Endothelial cell of umbilical vein (primary cell): ENCODE data around the gene SPINK9. TPM values are rescaled to one million over a fixed set of nuclear protein-coding genes. Genes with fewer than 3 reads are reported as not detected.

Source experiments
- BruUV-seq: library from RNA; stranded (reverse); fragments of 400-500 nt; replicated peaks from 2 replicates; lab custom pipeline; 2021; lab: Mats Ljungman, UMichigan
- CTCF ChIA-PET: fragments of 300-600, 350-600 bp; sonication (Branson Sonifier 250); formaldehyde crosslinking; loops from one replicate; lab custom pipeline; 2021; ENCODE audit warnings: antibody characterized with exemption, inconsistent platforms; lab: Charles Lee
- POLR2A ChIA-PET: fragments of 300-600, 350-600 bp; sonication (Branson Sonifier 250); formaldehyde crosslinking; loops from one replicate; lab custom pipeline; 2021; ENCODE audit warnings: antibody characterized with exemption, inconsistent platforms; lab: Charles Lee
- DNase-seq: peaks from one replicate; pipeline ENCODE4 v3.0.0-alpha.2; 2011; ENCODE audit warnings: low read depth, low spot score
- FAIRE-seq: peaks from 2 replicates; lab custom pipeline; 2011; peaks lifted over from hg19 to GRCh38; lab: Jason Lieb, UNC
- H2AFZ ChIP-seq: 2 replicates; pipeline ENCODE4 v1.6.0; 2012; ENCODE audit warnings: low read depth, low read length, control low read depth, inconsistent platforms
- H3K27ac ChIP-seq: 2 replicates; pipeline ENCODE4 v1.5.1; 2011; ENCODE audit warnings: low read depth, mild to moderate bottlenecking, control low read depth, low read length, moderate library complexity; ENCODE audit not compliant: insufficient read depth
- H3K27me3 ChIP-seq, 2 experiments: 2 replicates each; pipeline versions ENCODE4 v1.6.0 to v1.6.1; 2011; ENCODE audit warnings: low read length in 2 of 2, mixed read lengths in 1 of 2; ENCODE audit not compliant: control insufficient read depth in 2 of 2, insufficient read depth in 2 of 2
- H3K36me3 ChIP-seq, 2 experiments: 2 replicates in 1 of 2; 3 replicates in 1 of 2; pipeline ENCODE4 v1.5.1; 2011; ENCODE audit warnings: low read length in 2 of 2, mild to moderate bottlenecking in 1 of 2, moderate library complexity in 1 of 2; ENCODE audit not compliant: control insufficient read depth in 2 of 2, insufficient read depth in 2 of 2; ENCODE audit errors: extremely low read depth in 1 of 2
- H3K4me1 ChIP-seq: 3 replicates; pipeline ENCODE4 v1.5.1; 2011; ENCODE audit warnings: mild to moderate bottlenecking, low read length; ENCODE audit not compliant: control insufficient read depth, insufficient read depth; ENCODE audit errors: extremely low read depth
- H3K4me2 ChIP-seq: 2 replicates; pipeline ENCODE4 v1.6.1; 2011; ENCODE audit warnings: low read length, control low read depth, mixed read lengths; ENCODE audit not compliant: insufficient read depth
- H3K4me3 ChIP-seq, 3 experiments: fragments of 200-600 bp in 1 of 3; sonication (generic), shearing (Covaris generic) in 1 of 3; replicated peaks in 1 of 3; 2 replicates each; pipeline ENCODE4 v1.5.1; 2011 to 2016; ENCODE audit warnings: control low read depth in 3 of 3, low read length in 3 of 3, mild to moderate bottlenecking in 2 of 3, inconsistent platforms in 1 of 3, low read depth in 1 of 3, moderate library complexity in 1 of 3; ENCODE audit not compliant: insufficient read depth in 1 of 3
- H3K79me2 ChIP-seq: 2 replicates; pipeline ENCODE4 v1.6.0; 2012; ENCODE audit warnings: low read length, inconsistent platforms; ENCODE audit not compliant: control insufficient read depth, insufficient read depth
- H3K9ac ChIP-seq: replicated peaks from 2 replicates; pipeline ENCODE3; 2011; ENCODE audit warnings: low read length, control low read depth; ENCODE audit not compliant: insufficient read depth; ENCODE audit errors: extremely low read depth
- H3K9me1 ChIP-seq: replicated peaks from 3 replicates; pipeline ENCODE4 v1.6.0; 2011; ENCODE audit warnings: mild to moderate bottlenecking, low read length; ENCODE audit not compliant: control insufficient read depth, insufficient read depth; ENCODE audit errors: extremely low read depth
- H3K9me3 ChIP-seq: replicated peaks from 2 replicates; pipeline ENCODE4 v1.5.1; 2012; ENCODE audit warnings: low read length, inconsistent platforms; ENCODE audit not compliant: control insufficient read depth, insufficient read depth
- H4K20me1 ChIP-seq: replicated peaks from 2 replicates; pipeline ENCODE3; 2011; ENCODE audit warnings: mild to moderate bottlenecking, low read length; ENCODE audit not compliant: control insufficient read depth, insufficient read depth; ENCODE audit errors: extremely low read depth
- EZH2 ChIP-seq: IDR thresholded peaks from 2 replicates; pipeline ENCODE4 v1.6.1; 2012; ENCODE audit warnings: borderline replicate concordance, low read depth, mild to moderate bottlenecking, moderate library complexity, low read length, inconsistent platforms; ENCODE audit not compliant: severe bottlenecking
- FOS ChIP-seq: IDR thresholded peaks from 2 replicates; pipeline ENCODE4 v1.6.1; 2011; ENCODE audit warnings: mild to moderate bottlenecking, low read length, moderate library complexity, borderline replicate concordance; ENCODE audit not compliant: insufficient read depth
- GATA2 ChIP-seq: IDR thresholded peaks from 2 replicates; pipeline ENCODE4 v1.7.0; 2011; ENCODE audit warnings: low read depth, mild to moderate bottlenecking, moderate library complexity, mixed read lengths, low read length; ENCODE audit not compliant: insufficient read length, insufficient read depth
- JUN ChIP-seq: IDR thresholded peaks from 2 replicates; pipeline ENCODE4 v1.6.1; 2011; ENCODE audit warnings: borderline replicate concordance, low read depth; ENCODE audit not compliant: insufficient read length, insufficient read depth
- MYC ChIP-seq: IDR thresholded peaks from one replicate; pipeline ENCODE4 v1.6.1; 2011; ENCODE audit warnings: mild to moderate bottlenecking, low read depth, low read length
- POLR2A ChIP-seq: IDR thresholded peaks from 2 replicates; pipeline ENCODE4 v1.6.1; 2012; ENCODE audit warnings: low read depth, mild to moderate bottlenecking, control low read depth, low read length
- POLR2AphosphoS5 ChIP-seq: IDR thresholded peaks from 2 replicates; pipeline ENCODE4 v1.6.1; 2012; ENCODE audit warnings: low read depth, mild to moderate bottlenecking, control low read depth, low read length, moderate library complexity; ENCODE audit not compliant: insufficient read depth
- dilution Hi-C: fragments of 300-500 bp; cut with MboI; formaldehyde crosslinking; loops from one replicate; pipeline ENCODE4 v1.15.0; 2019; ENCODE audit warnings: low sequenced_read_pairs; ENCODE audit not compliant: extremely low pct_ligation_motif_present
- intact Hi-C: fragments of 100-400 bp; cut with micrococcal nuclease; formaldehyde crosslinking; loops from one replicate; pipeline ENCODE4 v1.10.0; 2022
- polyA plus RNA-seq, 4 experiments: library from polyadenylated mRNA; depleted of rRNA in 3 of 4; stranded (reverse) in 3 of 4; unstranded in 1 of 4; fragments of >200 nt; gene quantifications; 2 replicates each; pipeline versions ENCODE4 v1.2.1 to v1.2.3, GENCODE V29; 2011 to 2012; ENCODE audit warnings: missing spikeins in 1 of 4
- total RNA-seq: library from RNA; stranded (reverse); gene quantifications from 2 replicates; pipeline ENCODE4 v1.2.3, GENCODE V29; 2021
- TF ChIP-seq, protein P1 (sequence below), 2 donors: IDR thresholded peaks; 1 replicate in 1 of 2; 2 replicates in 1 of 2; pipeline ENCODE4 v1.5.1; 2011; ENCODE audit warnings: low read length in 2 of 2, mild to moderate bottlenecking in 2 of 2, moderate library complexity in 2 of 2, control low read depth in 1 of 2, inconsistent platforms in 1 of 2, low read depth in 1 of 2; ENCODE audit not compliant: insufficient read depth in 1 of 2; ENCODE audit errors: extremely low read depth in 1 of 2
- TF ChIP-seq, protein P2 (sequence below): IDR thresholded peaks from 2 replicates; pipeline ENCODE4 v1.6.1; 2011; ENCODE audit not compliant: insufficient read depth, insufficient read length

SPINK9 gene
- total and polyA plus RNA-seq, 2 donors (not counting 3 experiments of a cell fraction or from before 2014, with no cell fraction given), result not detected

DNA sequence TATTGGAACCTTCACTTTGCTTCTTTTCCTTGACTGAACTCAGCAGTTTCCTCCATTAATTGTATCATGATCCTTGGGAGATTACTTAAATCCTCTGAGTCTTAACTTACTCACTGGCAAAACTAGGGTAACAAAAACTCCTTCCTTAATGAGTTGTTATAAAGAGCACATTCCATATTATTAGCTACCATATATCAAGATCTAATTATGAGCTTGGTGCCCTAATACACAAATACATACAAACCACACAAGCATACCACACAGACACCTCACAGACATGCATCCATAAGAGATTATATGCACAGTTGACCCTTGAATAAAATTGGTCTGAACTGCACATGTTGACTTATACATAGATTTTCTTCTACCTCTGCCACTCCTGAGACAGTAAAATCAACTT, 25.6 kb upstream of the SPINK9 start:
- DNase-seq (no peak), FAIRE-seq (no peak)
- Histone ChIP-seq H3K4me2 (no peak overlapping the region), H3K9me1 (no peaks in the 10 kb centered on the region), H3K27me3 (no peaks in the 10 kb centered on the region), H3K27ac (no peak overlapping the region), H3K9me3 (no peaks in the 10 kb centered on the region), H3K4me3 (no peak overlapping the region), H2AFZ (no peak overlapping the region), H4K20me1 (no peaks in the 10 kb centered on the region), H3K79me2 (no peaks in the 10 kb centered on the region), H3K36me3 (no peaks in the 10 kb centered on the region), H3K4me1 (no peaks in the 10 kb centered on the region), H3K9ac (no peak overlapping the region)
- intact Hi-C loops (no loop called here), dilution Hi-C loops (no loop called here)
- POLR2A ChIA-PET, result no interaction called here
- no TSS peak for BruUV-seq
- TF ChIP-seq FOS, result no peak
- TF ChIP-seq GATA2, result no peak
- TF ChIP-seq EZH2, result no peak
- no peak for TF ChIP-seq JUN
- TF ChIP-seq MYC, result no peak
- TF ChIP-seq, protein P1, sequence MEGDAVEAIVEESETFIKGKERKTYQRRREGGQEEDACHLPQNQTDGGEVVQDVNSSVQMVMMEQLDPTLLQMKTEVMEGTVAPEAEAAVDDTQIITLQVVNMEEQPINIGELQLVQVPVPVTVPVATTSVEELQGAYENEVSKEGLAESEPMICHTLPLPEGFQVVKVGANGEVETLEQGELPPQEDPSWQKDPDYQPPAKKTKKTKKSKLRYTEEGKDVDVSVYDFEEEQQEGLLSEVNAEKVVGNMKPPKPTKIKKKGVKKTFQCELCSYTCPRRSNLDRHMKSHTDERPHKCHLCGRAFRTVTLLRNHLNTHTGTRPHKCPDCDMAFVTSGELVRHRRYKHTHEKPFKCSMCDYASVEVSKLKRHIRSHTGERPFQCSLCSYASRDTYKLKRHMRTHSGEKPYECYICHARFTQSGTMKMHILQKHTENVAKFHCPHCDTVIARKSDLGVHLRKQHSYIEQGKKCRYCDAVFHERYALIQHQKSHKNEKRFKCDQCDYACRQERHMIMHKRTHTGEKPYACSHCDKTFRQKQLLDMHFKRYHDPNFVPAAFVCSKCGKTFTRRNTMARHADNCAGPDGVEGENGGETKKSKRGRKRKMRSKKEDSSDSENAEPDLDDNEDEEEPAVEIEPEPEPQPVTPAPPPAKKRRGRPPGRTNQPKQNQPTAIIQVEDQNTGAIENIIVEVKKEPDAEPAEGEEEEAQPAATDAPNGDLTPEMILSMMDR (IDR thresholded peaks at IDR 0.05; ENCODE audit: extremely low read depth in 1 of 2, insufficient read depth in 1 of 2, low read depth in 1 of 2, low read length in 2 of 2), result no peak
- no peak for TF ChIP-seq POLR2A
- TF ChIP-seq, protein P2, sequence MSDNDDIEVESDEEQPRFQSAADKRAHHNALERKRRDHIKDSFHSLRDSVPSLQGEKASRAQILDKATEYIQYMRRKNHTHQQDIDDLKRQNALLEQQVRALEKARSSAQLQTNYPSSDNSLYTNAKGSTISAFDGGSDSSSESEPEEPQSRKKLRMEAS, result no peak
- TF ChIP-seq POLR2AphosphoS5, result no peak
- CTCF ChIA-PET, result no interaction called here
